Stomach (tissue), 4 donors: Measurements from ENCODE around the gene NXT1.

ENCODE experiments used
- CTCF ChIP-seq, 7 experiments: fragments of 450-650 bp in 4 of 7; fragments of 200-600 bp in 3 of 7; sonication (generic) in 3 of 7; IDR thresholded peaks; one replicate each; pipeline ENCODE4 v1.5.1; 2016 to 2019; ENCODE audit warnings: antibody characterized with exemption in 7 of 7, control low read depth in 2 of 7, mild to moderate bottlenecking in 1 of 7
- EP300 ChIP-seq: sonication (generic); formaldehyde crosslinking; IDR thresholded peaks from one replicate; pipeline ENCODE4 v1.6.1; 2017; ENCODE audit warnings: antibody characterized with exemption

DNA sequence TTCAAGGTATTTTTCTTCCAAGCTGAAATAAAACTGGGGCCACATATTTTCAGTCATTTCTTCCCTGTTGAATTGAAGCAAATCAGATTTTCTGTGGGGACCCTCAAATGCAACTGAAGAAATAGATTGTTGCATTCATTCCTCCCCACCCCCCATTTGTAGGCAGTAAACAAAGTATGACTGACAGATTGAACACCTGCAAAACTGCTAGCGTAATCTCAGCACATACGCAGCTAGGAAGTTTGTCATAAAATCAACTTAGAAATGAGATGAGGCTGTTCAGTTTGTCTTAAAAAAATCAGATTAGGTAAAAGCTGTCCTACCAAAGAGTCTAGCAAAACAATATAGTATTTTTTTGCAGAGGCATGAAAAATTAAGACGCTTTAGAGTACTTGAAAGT lies 20.3 kb downstream of the NXT1 start:
- TF ChIP-seq EP300: no peak
- no peak for TF ChIP-seq CTCF (IDR thresholded peaks at IDR 0.05)
